Neutrophil (primary cell): ENCODE results near the gene FZD10.

ENCODE experiments used
- H3K27ac ChIP-seq: fragments of 200-600 bp; sonication (generic); 2 replicates; pipeline ENCODE4 v1.5.1; 2016; ENCODE audit warnings: mild to moderate bottlenecking, moderate library complexity
- H3K27me3 ChIP-seq: fragments of 200-600 bp; sonication (generic); 2 replicates; pipeline ENCODE4 v1.6.0; 2016; ENCODE audit warnings: mild to moderate bottlenecking
- H3K36me3 ChIP-seq: fragments of 200-600 bp; sonication (generic); 2 replicates; pipeline ENCODE4 v1.5.1; 2017
- H3K4me1 ChIP-seq, 2 experiments: fragments of 200-600 bp in 1 of 2; sonication (generic) in 1 of 2; 1 replicate in 1 of 2; 2 replicates in 1 of 2; pipeline versions ENCODE4 v1.5.1 to v1.6.1; 2013 to 2016; ENCODE audit warnings: low read depth in 1 of 2, low read length in 1 of 2, mild to moderate bottlenecking in 1 of 2, moderate library complexity in 1 of 2; ENCODE audit not compliant: control insufficient read depth in 1 of 2, insufficient read depth in 1 of 2
- H3K4me3 ChIP-seq, 2 experiments: fragments of 200-600 bp in 1 of 2; sonication (generic) in 1 of 2; 1 replicate in 1 of 2; 2 replicates in 1 of 2; pipeline ENCODE4 v1.5.1; 2013 to 2016; ENCODE audit warnings: low read depth in 1 of 2, low read length in 1 of 2, mild to moderate bottlenecking in 1 of 2, moderate library complexity in 1 of 2
- H3K9me3 ChIP-seq: fragments of 200-600 bp; sonication (generic); 2 replicates; pipeline ENCODE4 v1.5.1; 2016
- TF ChIP-seq, protein P1 (sequence below): fragments of 200-600 bp; sonication (generic); IDR thresholded peaks from 2 replicates; pipeline ENCODE4 v1.5.1; 2016; ENCODE audit warnings: antibody characterized with exemption

Gene FZD10, protein sequence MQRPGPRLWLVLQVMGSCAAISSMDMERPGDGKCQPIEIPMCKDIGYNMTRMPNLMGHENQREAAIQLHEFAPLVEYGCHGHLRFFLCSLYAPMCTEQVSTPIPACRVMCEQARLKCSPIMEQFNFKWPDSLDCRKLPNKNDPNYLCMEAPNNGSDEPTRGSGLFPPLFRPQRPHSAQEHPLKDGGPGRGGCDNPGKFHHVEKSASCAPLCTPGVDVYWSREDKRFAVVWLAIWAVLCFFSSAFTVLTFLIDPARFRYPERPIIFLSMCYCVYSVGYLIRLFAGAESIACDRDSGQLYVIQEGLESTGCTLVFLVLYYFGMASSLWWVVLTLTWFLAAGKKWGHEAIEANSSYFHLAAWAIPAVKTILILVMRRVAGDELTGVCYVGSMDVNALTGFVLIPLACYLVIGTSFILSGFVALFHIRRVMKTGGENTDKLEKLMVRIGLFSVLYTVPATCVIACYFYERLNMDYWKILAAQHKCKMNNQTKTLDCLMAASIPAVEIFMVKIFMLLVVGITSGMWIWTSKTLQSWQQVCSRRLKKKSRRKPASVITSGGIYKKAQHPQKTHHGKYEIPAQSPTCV

GRCh38 chr12:130162267-130162666 lies at the start of gene FZD10:
TSS of gene FZD10 (plus strand) at chr12:130162464. CDS start at chr12:130162943, 479 bp downstream.
- Histone ChIP-seq H3K27me3 (peaks cover 100% of the 10 kb centered on the region), H3K9me3 (no peaks in the 10 kb centered on the region), H3K4me3 (no peak within 1 kb of the TSS), H3K4me1 (no peaks in the 10 kb centered on the region), H3K27ac (no peak within 1 kb of the TSS), H3K36me3 (no peaks in the 10 kb centered on the region)
- TF ChIP-seq, protein P1, sequence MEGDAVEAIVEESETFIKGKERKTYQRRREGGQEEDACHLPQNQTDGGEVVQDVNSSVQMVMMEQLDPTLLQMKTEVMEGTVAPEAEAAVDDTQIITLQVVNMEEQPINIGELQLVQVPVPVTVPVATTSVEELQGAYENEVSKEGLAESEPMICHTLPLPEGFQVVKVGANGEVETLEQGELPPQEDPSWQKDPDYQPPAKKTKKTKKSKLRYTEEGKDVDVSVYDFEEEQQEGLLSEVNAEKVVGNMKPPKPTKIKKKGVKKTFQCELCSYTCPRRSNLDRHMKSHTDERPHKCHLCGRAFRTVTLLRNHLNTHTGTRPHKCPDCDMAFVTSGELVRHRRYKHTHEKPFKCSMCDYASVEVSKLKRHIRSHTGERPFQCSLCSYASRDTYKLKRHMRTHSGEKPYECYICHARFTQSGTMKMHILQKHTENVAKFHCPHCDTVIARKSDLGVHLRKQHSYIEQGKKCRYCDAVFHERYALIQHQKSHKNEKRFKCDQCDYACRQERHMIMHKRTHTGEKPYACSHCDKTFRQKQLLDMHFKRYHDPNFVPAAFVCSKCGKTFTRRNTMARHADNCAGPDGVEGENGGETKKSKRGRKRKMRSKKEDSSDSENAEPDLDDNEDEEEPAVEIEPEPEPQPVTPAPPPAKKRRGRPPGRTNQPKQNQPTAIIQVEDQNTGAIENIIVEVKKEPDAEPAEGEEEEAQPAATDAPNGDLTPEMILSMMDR: no peak

- H3K4me1 ChIP-seq: no peaks in the 10 kb centered on the region
- no peaks in the 10 kb centered on the region for H3K36me3 ChIP-seq
- no peak overlapping the region for H3K27ac ChIP-seq
- no peaks in the 10 kb centered on the region for H3K27me3 ChIP-seq
- H3K9me3 ChIP-seq: no peaks in the 10 kb centered on the region
- no peak overlapping the region for H3K4me3 ChIP-seq
- TF ChIP-seq, protein P1: no peak
These were observed 47.3 kb upstream of the FZD10 start for GRCh38 chr12:130114952-130115351.

DNA sequence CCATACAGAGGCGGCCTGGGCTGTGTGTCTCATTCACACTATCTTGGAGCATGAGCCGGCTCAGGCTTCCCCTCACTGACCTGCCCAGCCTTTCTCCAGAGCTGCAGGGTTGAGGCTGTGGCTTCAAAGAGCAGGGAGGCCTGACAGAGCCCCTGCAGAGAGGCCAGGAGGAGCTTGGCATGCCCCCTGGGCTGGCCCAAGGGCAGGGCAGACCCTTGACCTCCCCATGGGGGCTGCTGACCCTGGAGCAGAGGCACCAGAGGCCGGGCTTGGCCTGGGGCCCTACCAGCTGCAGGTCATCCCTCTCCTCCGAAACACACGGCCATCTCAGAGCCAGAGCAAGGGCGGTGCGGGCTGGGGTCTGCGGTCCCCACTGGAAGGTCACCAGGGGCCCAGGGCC lies 46.6 kb upstream of the FZD10 start:
- H3K36me3 ChIP-seq: no peaks in the 10 kb centered on the region
- no peaks in the 10 kb centered on the region for H3K4me1 ChIP-seq
- TF ChIP-seq, protein P1: no peak
- peaks cover 5% of the 10 kb centered on the region for H3K27me3 ChIP-seq
- no peaks in the 10 kb centered on the region for H3K9me3 ChIP-seq
- H3K4me3 ChIP-seq: no peak overlapping the region
- H3K27ac ChIP-seq: no peak overlapping the region

DNA sequence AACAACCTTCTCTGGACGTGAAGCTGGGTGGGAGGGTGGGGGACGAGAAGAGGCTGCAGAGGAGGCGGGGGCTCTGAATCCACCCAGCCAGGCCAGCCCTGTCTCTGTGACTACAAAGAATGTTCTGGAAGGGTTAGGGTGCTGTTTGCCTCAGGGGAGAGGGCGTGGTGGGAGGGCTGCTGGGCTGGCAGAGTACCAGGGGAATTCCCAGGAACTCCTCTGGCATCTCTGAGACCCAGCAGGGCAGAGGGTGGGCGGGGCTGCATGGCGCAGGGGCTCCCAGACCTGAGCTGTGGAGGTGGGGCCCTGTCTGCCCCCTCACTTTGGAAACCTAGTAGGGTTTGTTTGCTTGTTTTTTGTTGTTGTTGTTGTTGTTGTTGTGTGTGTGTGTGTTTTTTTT lies 45.5 kb upstream of the FZD10 start:
- Histone ChIP-seq H3K27me3 (peaks cover 6% of the 10 kb centered on the region), H3K4me1 (no peaks in the 10 kb centered on the region), H3K27ac (no peak overlapping the region), H3K9me3 (no peaks in the 10 kb centered on the region), H3K4me3 (no peak overlapping the region), H3K36me3 (no peaks in the 10 kb centered on the region)
- TF ChIP-seq, protein P1: no peak

DNA sequence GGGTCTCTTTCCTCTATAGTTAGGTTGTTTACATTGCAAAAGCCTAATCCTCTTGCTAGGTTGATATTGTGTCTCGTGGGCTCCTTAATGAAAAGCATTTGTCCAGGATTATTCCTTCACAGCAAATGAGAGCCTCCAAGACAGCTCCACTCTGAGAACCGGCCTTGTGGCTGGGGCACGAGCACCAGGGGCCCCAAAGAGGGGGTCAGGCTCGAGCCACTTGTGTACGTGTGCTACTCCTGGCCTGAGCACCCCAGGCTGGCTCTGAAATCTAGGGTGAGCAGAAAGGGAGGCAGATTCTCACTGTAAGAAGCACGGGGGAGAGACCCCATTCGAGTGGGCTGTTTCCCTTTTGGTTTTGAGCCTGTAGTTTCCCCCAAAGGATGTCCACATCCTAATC lies 45.0 kb upstream of the FZD10 start:
- Histone ChIP-seq H3K9me3 (no peaks in the 10 kb centered on the region), H3K4me1 (no peaks in the 10 kb centered on the region), H3K36me3 (no peaks in the 10 kb centered on the region), H3K4me3 (no peak overlapping the region), H3K27ac (no peak overlapping the region), H3K27me3 (peaks cover 6% of the 10 kb centered on the region)
- TF ChIP-seq, protein P1: no peak
